ENCODE measurements around the gene EXOSC9.

EXOSC9 gene

DNA sequence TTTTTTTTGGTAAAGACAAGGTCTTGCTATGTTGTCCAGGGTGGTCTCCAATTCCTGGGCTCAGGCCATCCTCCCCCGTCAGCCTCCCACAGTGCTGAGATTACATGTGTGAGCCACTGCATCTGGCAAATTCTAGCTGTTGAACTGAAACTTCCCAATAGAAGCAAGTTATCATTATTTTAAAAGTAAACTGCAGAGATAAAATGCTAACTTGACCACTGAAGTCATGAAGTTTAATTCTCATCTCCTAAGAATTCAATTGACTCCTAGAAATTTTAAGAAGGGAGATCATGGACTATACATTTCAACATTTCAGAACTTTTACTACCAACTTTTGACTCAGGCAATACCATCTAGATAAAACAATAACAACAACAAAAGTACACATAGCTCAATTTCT, 11.7 kb upstream of the EXOSC9 start:
- no peak for DNase-seq (ENCODE audit: low spot score)

DNA sequence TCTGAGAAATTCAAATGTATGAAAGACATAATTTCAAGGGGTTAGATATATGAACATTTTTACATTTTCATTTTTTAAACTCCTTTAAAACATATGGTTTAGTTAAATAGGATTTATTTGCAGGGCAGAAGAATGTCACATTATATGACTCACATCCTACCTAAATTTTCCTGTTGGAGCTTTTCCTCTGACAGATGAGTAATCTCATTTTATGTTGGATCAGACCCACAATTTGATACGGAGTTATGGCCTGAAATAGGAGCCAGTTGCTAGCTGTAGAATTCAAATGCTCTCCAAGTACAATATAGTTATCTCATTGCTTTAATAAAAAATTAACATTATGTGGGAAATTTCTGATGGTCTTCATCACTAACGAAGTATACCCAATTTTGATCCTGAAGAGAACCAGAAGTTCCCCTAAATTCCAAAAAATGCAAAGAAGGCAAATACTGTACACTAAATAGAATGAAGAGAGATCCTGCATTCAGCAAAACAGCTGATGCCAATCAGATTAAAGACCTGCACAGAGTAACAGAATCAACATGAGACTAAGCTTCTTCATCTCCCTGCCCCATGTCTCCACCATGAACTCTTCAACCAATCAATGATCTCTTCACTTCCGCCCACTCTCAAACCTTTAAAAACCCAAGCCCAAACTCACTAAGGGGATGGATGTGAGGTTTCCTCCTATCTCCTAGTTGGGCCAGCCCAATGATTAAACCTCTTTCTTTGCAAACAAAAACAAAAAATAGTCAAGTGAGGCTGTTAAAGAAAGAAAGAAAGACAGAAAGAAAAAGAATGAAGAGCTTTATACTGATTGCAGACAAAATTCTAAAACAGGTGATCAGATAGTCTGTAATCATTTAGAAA, 10.9 kb upstream of the EXOSC9 start:
- DNase-seq (ENCODE audit: low spot score) = no peak

DNA sequence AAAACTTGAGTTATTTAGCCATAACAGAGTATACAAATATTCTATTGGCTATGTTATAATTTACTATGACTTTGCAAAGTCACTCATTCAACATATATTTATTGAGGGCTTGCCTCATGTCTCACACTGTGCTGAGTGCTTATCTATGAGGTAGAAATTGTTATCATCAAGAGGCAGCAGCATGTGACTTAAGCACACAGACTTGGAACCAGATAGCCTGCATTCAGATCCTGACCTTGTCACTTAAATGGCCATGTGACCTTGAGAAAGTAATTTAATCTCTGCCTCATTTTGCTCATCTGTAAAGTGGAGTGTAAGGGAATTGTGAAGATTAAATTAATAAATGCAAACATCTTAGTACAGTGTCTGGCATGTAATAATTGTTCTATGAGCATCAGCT, 10.1 kb upstream of the EXOSC9 start:
- DNase-seq (ENCODE audit: low spot score) = no peak

DNA sequence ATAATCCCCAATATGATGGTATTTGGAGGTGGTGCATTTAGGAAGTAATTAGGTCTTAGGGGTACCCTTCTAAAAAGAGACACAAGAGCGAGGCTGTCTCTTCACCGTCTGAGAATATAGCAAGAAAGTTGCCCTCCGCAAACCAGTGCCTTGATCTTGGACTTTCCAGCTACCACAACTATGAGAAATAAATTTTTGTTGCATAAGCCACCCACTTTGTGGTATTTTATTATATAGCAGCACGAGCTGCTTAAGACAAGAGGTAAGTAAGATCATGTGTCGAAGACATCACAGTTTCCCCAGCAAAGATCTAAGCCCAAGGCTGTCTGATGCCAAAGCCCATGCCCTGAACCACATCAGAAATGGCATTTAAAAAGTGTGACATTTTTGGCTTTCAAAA, 9.6 kb upstream of the EXOSC9 start:
- DNase-seq (ENCODE audit: low spot score) = no peak

DNA sequence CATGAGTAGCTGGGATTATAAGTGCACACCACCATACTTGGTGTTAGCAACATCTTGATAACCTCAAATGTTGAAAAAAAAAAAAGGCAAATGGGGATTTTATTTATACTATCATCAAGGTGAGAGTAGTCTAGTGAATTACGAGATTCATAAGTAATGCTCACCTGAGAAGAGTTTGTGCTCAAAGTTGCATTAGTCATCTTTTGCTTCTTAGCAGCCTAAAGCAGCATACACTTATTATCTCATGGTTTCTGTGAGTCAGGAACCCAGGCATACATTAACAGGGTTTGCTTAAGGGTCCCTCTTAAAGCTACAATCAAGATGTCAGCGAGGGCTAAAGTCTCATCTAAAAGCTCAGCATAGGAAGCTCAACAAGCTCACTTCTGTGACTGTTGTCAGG, 8.2 kb upstream of the EXOSC9 start:
- DNase-seq (ENCODE audit: low spot score) = no peak

DNA sequence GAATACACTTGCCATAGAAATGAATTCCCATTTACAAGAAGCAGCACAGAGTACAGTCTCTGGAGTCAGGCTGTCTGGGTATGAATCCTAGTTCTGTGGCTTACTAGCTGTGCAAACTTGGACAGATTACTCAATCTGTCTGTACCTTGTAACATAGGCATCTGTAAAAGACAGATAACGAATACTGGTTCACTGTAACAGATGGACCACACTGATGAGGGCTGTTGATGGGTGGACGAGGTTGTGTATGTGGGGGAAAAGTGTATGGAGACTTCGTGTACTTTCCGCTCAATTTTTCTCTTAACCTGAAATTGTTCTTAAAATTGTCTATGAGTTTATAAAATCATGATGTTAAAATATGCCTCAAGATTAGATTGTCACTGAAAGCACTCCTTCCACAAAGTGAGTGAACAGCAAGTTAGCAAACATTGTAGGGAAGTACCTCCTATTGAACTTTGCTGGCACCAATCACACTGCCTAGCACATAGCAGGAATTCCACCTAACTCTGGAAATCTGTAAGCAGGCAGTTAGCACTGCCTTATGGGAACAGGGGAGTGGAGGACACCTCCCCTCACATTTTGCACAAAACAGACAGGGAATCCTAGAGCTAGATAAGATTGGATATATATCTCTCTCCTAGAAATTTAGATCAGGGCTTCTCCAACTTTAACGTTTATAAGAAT, 6.5 kb upstream of the EXOSC9 start:
- no peak for DNase-seq (ENCODE audit: low spot score)

DNA sequence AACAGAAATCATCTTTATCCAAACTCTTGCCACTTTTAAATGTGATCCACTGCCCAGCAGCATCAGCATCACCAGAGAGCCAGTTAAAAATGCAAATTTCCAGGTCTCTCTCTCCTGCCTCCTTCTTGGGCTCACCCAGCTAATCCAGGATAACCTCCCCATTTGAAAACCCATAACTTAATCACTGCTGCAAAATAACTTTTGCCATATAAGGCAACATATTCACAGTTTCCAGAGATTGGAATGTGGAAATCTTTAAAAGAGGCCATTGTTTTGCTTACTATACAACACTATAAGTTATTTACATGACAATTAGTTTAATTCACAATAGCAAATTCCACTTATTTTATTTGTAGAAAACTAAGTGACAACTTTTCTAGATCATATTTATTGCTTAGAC, 4.8 kb upstream of the EXOSC9 start:
- no peak for DNase-seq (ENCODE audit: low spot score)

DNA sequence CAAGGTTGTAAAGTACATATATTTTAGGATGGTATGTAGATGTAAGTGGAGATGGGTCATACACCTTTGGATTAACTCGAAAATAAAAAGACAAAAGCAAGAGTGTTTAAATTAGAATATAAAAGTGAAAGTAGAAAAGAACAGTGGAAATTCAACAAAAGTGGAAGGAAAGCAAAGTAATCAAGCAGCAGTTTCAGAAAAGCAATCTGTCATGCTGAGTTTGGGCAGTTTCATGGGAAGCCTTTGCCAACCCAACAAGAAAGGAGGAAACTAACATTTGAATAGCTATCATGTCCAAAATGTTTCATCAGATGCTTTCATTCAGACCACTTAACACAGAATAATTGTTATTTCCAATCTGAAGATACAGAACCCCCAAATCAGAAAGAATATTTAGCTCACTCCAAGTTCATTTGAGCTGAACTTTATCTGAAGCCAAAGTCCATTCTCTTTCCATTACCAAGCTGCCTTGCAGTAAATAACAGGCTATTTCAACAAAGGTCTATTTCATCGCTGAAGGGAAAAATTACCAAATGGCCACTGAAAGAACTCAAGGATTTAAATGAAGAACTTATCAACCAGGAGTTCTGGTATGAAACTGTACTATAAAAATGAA, 1.8 kb upstream of the EXOSC9 start:
- no peak for DNase-seq (ENCODE audit: low spot score)

DNA sequence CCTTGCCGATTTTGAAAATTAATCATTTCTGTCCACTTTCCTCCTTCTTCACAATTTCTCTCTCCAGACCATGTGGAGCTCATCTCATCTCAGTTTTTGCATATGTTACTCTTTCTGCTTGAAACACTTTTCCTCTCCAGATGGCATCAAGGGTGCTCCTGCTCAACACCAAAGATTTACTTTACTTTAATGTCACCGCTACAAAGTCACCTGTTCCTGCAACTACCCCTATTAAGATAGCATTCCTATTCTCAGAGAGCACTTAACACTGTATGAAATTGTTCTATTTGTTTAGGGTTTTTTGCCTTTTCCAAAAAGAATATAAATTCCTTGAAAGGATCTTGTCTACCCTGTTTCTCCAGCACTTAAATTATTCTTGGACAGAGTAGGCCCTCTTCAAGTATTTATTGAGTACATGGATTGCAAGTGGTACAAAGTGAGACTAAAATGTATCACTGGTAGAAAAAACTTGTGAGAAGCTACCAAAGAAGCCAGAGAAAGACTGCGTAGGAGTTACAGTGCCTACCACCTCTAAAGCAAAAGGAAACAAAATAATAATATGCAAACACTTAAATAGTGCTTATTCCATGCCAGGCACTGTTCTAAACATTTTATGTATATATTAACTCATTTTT, 1.1 kb upstream of the EXOSC9 start:
- no peak for DNase-seq (ENCODE audit: low spot score)

DNA sequence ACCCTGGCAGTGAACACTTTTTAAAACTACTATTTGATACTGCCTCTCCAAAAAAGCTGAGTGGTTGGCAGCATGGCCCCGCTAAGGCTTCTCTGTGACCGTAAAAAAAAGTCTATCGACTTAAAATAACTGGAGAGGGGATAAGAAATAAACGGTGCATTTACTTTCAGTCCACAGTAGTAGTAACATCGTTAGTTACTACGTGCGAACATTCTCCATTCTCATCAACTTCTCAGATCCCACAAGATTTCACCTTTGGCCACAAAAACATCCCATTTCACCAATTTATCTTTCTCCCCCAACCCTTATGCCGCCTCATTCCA, 524 bp upstream of the EXOSC9 start:
- DNase-seq (ENCODE audit: low spot score) = no peak

DNA sequence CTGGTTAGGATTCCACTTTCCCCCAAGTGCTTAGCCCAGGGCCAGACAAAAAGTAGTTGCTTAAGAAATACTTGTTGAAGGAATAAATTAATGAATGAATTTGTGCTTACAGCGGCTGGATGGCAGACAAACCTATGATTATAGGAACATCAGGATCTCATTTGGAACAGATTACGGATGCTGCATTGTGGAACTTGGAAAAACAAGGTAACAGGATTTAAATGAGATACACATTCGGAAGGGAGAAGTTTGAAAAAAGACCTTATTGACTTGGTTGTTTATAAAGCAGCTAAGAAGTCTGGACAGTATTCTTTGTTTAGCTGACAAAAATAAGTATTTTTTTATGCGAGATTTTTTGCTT, 572 bp downstream of the EXOSC9 start:
- DNase-seq (ENCODE audit: low spot score) = no peak

DNA sequence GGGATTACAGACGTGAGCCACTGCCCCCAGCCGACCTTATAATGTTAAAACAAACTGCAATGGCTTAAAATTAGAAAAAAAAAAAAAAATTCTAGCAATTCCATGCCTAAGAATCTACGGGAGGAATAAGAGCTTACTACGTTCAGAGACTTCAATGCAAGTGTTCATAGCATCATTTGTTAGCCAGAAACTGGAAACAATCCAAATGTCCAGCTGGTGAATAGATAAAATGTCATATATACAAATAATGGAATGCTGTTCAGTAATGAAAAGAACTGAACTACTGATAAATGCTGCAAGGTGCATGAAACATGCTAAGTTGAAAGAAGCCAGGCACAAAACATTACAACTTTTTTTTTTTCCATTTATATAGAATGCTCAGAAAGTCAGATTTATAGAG, 5.3 kb downstream of the EXOSC9 start:
- no peak for DNase-seq (ENCODE audit: low spot score)

DNA sequence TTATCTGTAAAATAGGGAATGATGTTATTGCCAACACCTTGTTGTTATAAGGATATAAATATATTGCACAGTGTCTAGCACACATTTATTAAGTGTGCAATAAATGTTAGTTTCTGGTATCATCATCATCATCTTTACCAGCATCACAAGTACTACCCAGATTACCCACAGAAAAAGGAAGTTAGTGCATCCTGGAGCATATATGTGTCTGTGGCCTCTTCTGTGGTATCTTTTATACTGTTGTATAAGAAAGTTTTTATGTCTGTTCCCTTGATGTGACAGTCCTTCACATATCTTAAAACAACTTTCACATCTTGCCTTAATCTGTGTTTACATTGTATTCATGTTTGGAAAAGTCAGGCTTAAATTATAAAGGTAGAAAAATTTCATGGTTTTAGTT, 10.0 kb downstream of the EXOSC9 start:
- DNase-seq (ENCODE audit: low spot score) = no peak

DNA sequence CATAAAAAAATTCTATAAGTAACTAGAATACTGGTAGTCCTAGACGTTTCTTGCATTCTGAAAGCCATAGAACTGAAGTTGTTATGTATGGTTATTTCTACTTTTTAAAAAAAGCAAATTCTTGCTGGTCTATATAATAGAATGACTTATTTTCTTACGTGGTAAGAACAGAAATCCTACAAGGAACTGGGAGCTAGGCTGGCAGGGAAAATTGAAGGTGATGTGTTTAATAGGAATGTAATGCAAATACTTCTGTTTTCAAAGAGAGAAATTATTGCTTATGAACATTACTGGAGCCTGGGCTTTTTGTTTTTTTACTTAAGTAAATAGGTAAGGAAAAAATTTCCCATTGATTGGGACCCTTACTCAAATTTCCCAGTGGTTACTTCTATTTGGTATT, 13.6 kb downstream of the EXOSC9 start:
- no peak for DNase-seq (ENCODE audit: low spot score)

DNA sequence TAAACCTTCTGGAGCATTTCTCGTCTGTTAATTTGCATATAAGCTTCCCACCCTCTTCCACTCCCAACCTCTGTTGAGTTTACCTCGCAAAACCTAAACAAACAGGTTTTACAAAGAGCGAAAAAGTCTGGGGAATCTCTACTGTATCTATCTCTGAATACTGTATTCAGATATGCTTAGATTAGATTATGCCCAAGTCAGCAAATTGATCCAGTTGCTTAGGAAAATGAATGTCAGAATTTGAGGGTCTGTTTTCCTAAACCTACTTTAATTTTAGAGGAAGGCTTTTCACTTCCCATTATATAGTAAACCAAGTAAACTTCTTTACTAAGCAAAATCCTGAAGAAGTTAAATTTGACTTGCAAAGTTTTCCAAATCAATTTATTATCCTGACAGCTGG, 15.9 kb downstream of the EXOSC9 start:
- DNase-seq (ENCODE audit: low spot score) = no peak

DNA sequence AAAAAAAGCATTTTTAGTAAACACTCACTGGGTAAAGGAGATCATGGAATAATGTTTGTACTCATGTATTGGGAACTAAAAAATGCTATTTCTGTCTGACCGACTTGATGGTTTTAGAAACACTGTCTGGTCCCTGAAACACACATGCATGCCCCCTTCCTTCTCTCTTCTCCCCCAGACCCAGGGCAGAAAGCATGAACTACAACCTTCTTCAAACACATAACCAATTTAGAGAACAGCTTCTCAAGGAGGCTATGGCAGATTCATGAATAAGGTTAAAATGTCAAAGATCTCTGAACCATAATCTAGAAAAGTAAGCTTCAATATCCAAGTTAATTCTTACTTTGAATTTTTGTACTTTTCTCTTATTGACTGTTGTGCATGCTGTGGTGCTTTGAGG, 16.6 kb downstream of the EXOSC9 start:
- no peak for DNase-seq (ENCODE audit: low spot score)

DNA sequence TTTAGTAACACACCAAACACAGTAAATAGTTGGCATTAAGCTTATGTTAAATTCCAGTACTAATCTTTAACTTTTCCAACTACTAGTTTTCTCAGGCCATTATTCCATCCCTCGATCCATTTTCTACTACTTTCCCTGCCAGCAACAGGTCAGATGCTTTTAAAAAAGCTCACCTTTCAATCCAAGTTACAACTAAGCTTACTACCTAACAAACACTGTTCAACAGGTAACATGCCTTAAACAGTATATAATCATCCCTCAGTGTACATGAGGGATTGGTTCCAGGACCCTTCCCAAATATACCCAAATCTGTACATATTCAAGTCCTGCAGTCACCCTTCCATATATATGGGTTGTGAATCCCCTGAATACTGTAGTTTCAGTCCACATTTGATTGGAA, 17.1 kb downstream of the EXOSC9 start:
- no peak for DNase-seq (ENCODE audit: low spot score)

DNA sequence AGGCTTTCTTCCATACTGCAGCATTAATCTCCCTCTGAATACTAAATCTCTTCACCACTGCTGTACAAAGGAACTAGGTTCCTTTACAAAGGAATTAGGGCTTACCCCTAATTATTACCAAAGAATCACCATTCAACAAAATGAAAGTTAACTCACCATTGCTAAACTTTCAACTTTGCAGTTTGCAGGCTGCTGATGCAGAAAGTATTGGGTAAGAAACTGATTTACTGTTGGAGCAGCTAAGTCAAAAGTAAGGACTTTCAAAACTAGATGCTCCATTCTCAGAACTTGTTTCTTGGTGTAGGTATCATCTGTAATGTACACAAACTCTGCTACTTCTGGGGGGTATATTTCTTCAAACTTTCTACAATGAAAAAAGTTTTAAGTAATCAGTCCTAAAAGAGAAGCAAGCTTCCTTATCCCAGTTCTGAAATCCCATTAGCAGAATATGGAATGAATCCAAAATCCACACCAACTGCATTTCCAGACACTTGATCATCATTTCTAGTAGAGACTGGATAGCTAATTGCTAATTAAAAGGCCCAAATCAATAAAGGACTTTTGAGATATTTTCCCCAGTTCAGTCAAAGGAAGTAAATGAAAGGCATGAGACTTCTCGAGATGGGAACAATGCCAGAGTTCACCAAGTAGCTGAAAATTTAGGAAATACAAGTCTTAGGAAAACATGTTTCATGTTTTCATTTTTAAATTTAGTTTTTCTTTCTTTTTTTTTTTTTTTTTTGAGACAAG, 18.3 kb downstream of the EXOSC9 start:
- DNase-seq (ENCODE audit: low spot score) = no peak

DNA sequence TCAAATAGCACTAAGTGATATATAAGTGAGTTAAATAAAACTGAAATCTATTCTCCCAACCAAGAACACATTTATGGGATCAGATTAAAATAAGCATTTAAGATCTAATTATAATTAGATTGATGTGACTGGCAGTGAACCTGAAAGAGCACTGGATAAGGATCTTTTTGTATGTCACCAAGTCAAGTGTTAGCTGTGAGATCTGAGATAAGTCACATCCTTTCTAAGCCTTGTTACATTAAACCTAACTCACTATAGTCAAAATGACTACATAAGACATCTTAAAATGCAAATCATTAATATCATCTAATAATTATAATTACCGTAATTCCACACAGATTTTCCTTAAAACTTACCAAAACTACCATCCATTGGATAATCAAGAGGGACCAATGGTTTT, 20.9 kb downstream of the EXOSC9 start:
- DNase-seq (ENCODE audit: low spot score) = no peak

DNA sequence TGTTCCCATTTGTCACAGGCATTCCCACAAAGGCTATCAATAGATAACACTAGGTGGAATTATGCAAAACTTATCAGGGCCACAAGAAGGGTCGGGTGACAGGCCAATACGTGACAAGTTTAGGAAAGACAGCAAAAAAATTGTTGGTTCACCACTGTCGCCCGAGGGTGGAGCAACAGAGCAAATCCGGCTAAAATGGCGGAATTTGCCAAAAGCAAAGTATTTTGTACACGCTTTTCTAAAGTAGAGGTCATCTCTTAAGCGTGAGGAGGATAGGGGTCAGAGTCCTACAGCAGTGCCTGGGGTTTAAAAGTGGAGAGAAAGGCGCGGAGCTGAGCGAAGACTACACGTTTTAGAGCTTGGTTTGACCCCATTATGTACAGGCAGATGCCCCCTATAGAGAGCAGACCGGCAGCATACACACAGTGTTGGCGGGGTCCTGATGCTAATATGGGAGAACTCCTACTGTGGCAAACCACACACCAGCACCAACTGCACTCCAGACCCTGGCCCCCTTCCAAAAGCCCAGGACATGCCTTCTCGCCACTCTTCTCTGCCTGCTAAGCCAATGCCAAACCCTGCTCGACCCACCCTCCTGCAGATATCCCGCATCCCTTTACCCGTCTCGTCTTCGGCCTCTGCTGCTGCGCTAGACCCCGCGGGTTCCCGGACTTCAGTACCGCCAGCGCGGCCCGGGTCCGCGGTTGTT, 21.8 kb downstream of the EXOSC9 start:
- DNase-seq (ENCODE audit: low spot score) = peak; percentile 53

DNA sequence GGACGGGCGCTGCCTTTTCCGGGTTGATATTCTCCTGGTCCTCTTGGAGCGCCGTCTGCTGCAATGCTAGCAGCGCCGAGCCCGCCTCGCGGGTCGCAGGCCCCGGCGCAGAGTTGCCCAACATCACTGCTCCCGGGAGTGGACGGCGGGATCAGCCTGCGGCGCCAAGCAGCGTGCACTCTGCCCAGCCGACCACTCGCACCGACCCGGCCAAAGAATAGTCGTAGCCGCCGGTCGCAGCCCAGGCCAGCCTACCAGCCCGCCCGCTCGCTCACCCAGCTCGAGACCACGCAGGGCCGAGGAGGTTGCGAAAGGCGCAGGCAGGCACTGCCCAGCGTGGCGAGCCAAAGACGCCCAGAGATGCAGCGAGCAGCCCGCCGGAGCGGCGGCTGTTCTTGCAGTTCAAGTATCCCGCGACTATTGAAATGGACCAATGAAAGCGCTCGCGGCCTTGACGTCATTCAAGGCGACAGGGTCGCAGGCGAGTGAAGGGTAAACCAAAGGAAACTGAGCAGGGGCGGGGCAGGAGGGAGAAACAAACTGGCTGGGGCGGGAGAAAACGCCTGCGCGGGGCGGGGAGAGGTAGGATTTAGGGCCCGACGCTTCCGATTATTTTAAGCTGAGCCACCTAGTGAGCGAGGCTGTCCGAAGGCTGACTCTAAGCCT, 22.5 kb downstream of the EXOSC9 start, which contains the start of gene CCNA2:
Gene CCNA2 (minus strand): TSS at position 379 of the 666 bp plus-strand sequence. CDS start 255 bp downstream, at position 124.
- DNase-seq (ENCODE audit: low spot score) = peak; percentile 98

Measured in ecto neural progenitor cell (in vitro differentiated cells).